ENCODE results near the gene C1orf116. TPM values are rescaled to one million over a fixed set of nuclear protein-coding genes. Genes with fewer than 3 reads are reported as not detected.

Gene C1orf116
- total RNA-seq, 1 donor from 2014 or later: 21.6 TPM

DNA sequence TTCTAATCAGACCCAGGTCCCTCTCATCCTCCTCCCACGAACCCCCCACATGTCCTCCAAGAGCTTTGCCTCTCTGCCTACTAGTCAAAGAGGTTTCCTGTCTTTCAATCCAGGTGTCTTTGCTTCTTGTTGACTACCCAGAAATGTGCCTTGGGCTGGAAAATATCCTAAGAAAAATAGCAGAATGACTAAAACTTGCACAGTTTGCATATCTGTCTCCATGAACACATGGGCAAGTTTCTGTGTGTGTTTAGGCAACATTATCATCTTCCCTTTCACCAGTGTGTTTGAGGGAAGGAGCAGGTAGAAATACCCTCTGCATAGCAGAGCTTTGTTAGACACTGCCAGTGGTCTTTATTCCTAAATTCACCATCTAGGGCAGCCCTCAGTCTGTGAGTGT, 1.5 kb downstream of the C1orf116 start:
- peak overlapping the region; percentile 53 for H3K4me3 ChIP-seq (ENCODE audit: low read depth, low read length)
- no peak for DNase-seq (ENCODE audit: low read depth)
- TF ChIP-seq, protein P1, sequence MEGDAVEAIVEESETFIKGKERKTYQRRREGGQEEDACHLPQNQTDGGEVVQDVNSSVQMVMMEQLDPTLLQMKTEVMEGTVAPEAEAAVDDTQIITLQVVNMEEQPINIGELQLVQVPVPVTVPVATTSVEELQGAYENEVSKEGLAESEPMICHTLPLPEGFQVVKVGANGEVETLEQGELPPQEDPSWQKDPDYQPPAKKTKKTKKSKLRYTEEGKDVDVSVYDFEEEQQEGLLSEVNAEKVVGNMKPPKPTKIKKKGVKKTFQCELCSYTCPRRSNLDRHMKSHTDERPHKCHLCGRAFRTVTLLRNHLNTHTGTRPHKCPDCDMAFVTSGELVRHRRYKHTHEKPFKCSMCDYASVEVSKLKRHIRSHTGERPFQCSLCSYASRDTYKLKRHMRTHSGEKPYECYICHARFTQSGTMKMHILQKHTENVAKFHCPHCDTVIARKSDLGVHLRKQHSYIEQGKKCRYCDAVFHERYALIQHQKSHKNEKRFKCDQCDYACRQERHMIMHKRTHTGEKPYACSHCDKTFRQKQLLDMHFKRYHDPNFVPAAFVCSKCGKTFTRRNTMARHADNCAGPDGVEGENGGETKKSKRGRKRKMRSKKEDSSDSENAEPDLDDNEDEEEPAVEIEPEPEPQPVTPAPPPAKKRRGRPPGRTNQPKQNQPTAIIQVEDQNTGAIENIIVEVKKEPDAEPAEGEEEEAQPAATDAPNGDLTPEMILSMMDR (conservative IDR thresholded peaks at IDR 0.05; ENCODE audit: low read depth, low read length): no peak

DNA sequence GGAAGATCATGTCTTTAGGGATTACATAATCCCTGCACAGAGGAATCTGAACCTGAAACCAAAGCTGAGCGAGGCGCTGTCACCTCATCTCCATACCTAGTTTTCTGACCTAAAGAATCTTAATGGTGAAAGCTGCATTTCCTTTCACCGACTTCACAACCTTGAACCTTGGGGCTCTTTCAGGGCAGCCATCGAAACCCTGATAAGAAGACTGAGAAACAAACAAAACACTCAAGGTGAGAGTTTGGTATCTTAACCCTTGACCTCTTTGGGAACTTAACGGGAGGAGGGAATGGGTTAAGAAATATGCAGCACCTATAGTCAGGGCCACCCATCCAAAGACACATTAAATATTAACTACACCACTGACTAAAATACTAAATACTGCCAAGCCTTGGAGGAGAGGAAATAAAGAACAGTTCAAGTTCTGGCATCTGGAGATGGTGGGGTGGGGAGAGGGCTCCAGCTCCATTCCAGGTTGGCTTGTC, 2.0 kb downstream of the C1orf116 start:
- no peak for DNase-seq (ENCODE audit: low read depth)
- TF ChIP-seq, protein P1 (conservative IDR thresholded peaks at IDR 0.05; ENCODE audit: low read depth, low read length): no peak

DNA sequence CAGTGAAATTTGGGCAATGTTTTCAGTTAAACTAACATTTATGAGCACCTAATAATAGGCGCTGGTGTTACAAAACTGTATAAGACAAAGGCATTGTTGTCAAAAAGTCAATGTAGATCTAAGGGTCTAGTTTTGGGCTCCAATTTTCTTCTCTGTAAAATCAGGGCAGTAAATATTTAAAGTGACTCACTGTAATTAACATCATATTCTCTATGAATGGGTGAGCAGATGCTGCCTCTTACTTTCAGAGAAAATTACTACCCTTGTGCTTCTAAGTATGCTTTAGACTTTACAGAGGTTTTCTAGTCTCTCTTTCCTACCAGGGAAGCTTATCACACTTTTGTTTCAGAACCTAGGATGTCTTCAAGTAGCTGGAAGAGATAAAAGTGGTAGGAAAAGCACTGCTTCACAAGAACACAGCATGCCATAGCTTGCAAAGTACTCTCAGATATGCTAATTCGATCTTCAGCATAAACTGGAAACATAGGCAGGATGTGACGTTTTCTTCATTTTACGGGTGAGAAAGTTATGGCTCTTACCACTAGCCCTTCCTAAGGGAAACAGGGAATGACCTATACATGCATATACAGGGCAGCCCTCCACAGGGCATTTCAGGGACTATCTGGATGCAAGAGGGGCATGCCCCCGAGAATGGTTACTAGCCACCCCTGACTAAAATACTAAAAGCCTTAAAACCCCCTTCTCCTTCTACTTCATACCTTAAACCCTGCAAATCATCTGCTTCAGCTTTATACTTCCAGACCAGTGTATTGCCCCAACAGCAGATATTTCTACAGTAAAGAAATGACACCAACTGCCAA, 2.6 kb downstream of the C1orf116 start:
- DNase-seq (ENCODE audit: low read depth): no peak
- H3K4me3 ChIP-seq (ENCODE audit: low read depth, low read length): peak overlapping the region; percentile 53
- TF ChIP-seq, protein P1 (conservative IDR thresholded peaks at IDR 0.05; ENCODE audit: low read depth, low read length): no peak

More for the DNA sequence above, 2.0 kb downstream of the C1orf116 start:
- H3K4me3 ChIP-seq (ENCODE audit: low read depth, low read length): peak overlapping the region; percentile 53

GRCh38 chr1:207028884-207029650, 3.5 kb downstream of the C1orf116 start:
- DNase-seq (ENCODE audit: low read depth): no peak
- H3K4me3 ChIP-seq (ENCODE audit: low read depth, low read length): no peak overlapping the region
- TF ChIP-seq, protein P1 (conservative IDR thresholded peaks at IDR 0.05; ENCODE audit: low read depth, low read length): no peak

GRCh38 chr1:207027921-207028320, 4.6 kb downstream of the C1orf116 start:
- TF ChIP-seq, protein P1 (conservative IDR thresholded peaks at IDR 0.05; ENCODE audit: low read depth, low read length): no peak
- no peak for DNase-seq (ENCODE audit: low read depth)
- no peak overlapping the region for H3K4me3 ChIP-seq (ENCODE audit: low read depth, low read length)

DNA sequence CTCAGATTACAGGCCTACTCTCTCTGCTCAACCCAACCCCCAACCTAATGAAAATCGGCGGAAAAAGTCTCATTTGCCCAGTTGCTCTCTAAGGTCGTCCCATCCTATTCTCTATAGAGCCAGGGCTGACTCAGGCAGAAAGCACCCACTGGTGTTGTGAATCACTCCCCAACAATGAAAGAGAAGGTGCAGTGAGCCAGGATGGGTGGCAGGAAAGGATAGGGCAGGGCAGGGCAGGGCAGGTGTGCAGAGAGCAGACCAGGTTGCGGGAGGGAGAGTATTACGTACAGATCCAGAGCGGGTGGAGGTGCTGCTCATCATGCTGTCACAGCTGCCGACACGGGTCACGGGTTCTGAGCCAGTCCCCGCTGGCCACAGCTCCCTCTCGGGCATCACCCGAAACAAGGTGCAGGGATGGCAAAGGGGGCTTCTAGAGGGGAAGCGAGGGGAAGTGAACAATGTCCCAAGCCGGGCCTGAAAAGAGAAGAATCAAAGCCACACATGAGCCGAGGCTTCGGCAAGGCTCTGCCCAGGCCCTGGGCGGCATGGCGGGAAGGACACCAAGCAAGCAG, 5.3 kb downstream of the C1orf116 start:
- TF ChIP-seq, protein P1 (conservative IDR thresholded peaks at IDR 0.05; ENCODE audit: low read depth, low read length): no peak
- DNase-seq (ENCODE audit: low read depth): peak; percentile 78
- H3K4me3 ChIP-seq (ENCODE audit: low read depth, low read length): peak overlapping the region; percentile 21

Data from epithelial cell of proximal tubule (primary cell).